D721Med (cell line): Measurements from ENCODE around the gene GALNT12.

Source experiments
- DNase-seq: peaks from one replicate; pipeline ENCODE4 v3.0.0; 2011; ENCODE audit warnings: low spot score; ENCODE audit not compliant: insufficient read length
- FAIRE-seq: peaks from 2 replicates; lab custom pipeline; 2011; peaks lifted over from hg19 to GRCh38; lab: Jason Lieb, UNC
- CTCF ChIP-seq: IDR thresholded peaks from 2 replicates; pipeline ENCODE4 v1.5.1; 2012; ENCODE audit warnings: mild to moderate bottlenecking, control low read depth; ENCODE audit not compliant: insufficient read depth; ENCODE audit errors: missing control alignments

GALNT12 gene

GRCh38 chr9:98890256-98890655 lies 82.8 kb downstream of the GALNT12 start:
- DNase-seq (no peak), FAIRE-seq (no peak)

GRCh38 chr9:98892288-98892687 lies 84.8 kb downstream of the GALNT12 start:
- TF ChIP-seq CTCF, result no peak
- DNase-seq, result no peak
- FAIRE-seq, result no peak

More at GRCh38 chr9:98890256-98890655, 82.8 kb downstream of the GALNT12 start:
- TF ChIP-seq CTCF, result no peak

DNA sequence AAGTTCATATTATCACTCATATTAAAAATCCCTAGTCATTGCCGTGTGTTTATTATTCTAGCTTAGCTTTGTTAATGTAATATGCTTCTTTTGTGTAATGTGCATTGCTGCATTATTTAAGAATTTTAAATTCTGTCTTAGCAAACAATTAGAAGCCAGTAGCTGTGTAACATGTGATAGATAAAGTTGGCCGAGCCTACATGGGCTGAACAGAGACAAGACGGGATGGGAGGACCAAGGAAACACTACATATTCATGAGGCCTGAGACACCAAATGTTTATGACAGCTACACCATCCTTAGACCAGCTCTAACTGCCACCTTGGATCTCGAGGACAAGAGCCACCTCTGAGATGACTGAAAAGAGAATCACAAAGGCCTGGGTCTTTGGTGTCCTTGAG lies 85.2 kb downstream of the GALNT12 start:
- TF ChIP-seq CTCF, result no peak
- DNase-seq (no peak), FAIRE-seq (no peak)

DNA sequence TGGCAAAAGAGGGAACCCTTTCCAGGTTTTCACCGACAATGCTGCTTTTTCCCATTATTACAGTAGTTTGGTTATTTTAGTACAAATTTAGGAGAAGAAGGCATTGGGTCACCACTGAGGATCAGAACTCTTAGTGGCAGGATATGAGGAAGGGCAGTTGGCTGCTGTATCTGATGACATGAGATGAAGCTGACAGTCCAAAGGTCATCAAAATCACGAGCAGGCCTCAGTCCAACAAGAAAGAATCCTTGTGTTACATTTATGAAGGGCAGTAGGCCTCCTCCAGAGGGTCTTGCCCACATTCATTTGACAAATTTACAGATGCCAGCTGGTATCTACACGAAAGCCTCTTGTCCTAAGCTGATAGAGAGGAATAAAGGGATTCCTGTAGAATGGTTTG lies 86.7 kb downstream of the GALNT12 start:
- DNase-seq (no peak), FAIRE-seq (no peak)
- TF ChIP-seq CTCF, result no peak

DNA sequence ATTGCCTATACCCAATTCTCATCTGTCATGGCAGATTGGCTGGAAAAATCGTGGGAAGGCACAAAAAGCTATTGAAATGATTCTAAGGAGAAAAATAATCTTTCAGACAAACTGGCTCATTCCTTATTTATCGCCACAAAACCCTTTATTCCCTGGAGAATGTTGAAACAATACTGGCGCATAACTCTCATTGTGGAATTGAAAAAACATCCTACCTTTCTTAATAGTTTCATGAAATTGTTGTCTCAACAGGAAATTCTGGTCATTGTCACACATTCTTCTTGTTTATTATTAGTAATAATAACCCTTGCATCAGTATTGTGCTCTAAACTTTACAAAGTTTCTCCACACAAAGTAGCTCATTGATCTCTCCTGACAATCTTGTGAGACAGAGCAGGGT lies 87.3 kb downstream of the GALNT12 start:
- no peak for DNase-seq
- no peak for TF ChIP-seq CTCF
- no peak for FAIRE-seq

DNA sequence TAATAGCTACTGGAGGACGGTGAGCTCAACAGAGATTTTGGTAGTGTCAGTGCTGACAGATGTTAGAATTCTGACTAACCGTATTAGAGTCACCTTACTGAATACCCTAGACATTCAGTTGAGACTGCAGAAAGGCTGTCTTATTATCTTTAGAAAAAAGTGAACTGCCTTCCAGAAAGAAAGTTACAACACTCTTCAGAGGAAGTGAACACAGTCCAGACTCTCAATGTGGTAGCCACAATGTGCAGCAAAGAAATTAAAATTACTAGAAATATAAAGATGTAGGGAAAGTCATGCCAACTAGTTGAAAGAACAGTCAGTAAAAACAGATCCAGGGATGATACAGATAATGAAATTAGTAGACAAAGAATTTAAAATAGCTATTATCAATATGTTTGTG lies 89.2 kb downstream of the GALNT12 start:
- no peak for TF ChIP-seq CTCF
- FAIRE-seq (no peak), DNase-seq (no peak)

DNA sequence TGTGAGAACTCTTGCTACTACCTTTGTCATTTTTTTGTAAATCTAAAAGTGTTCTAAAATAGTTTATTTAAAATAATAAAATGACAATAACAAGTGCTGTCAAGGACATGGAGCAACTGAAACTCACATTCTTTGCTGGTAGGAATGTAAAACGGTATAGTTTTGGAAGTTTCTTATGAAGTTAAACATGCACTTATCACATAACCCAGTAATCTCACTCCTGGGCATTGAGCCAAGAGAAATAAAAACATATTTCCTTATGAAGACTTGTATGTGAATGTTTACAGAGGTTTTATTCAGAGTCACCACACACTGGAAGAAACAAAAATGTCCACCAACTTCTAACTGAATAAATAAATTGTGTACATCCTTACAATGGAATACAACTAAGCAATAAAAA lies 90.3 kb downstream of the GALNT12 start:
- FAIRE-seq (no peak), DNase-seq (no peak)
- TF ChIP-seq CTCF, result no peak
